ENCODE measurements around the gene ATF7. TPM values are rescaled to one million over a fixed set of nuclear protein-coding genes. Genes with fewer than 3 reads are reported as not detected.

ATF7 gene
- total and polyA plus RNA-seq, 2 of the 4 experiments (the other 2 are of a cell fraction): 7.0 to 16.3 TPM

DNA sequence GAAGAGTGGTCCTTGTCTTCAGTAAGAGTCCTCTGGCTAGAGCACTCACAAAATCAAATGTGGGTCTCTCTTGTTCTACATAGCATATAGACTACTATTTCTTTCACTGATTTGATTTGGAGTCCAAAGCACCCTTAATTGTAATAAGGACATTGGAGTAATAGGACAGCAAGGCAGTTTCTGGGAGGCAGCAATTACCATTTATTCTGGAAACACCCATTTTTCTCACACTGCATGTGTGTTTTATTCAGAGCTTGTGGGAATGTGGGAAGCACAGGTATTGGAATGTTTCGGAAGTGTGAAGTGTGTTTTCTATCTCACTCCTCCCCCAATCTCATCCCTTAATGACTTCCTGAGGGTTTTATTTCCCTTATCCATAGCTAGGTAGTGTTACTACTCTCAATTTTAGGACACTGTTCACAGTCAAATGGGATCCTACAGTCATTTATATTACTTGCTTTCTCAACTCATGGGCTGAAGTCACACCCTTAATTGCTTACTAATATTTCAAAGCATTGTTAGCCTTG lies 154.1 kb downstream of the ATF7 start:
- intact Hi-C loops (cut with micrococcal nuclease): no loop called here
- no peak overlapping the region for H2AK5ac ChIP-seq (ENCODE audit: low read depth, low read length)
- CTCF ChIA-PET: no interaction called here
- H4K91ac ChIP-seq (ENCODE audit: insufficient read depth, low read depth, low read length): no peak overlapping the region
- POLR2A ChIA-PET (ENCODE audit: unreplicated experiment): no interaction called here
- H2AFZ ChIP-seq (replicated peaks; ENCODE audit: low read length, poor library complexity): no peak overlapping the region
- no peaks in the 10 kb centered on the region for H3K27me3 ChIP-seq (ENCODE audit: control insufficient read depth, insufficient read depth, low read length)
- peaks cover 84% of the 10 kb centered on the region for H3K36me3 ChIP-seq (ENCODE audit: control insufficient read depth, insufficient read depth, low read length)
- H3K4me3 ChIP-seq (ENCODE audit: insufficient read depth, low read depth, low read length): no peak overlapping the region
- no peak overlapping the region for H4K8ac ChIP-seq (ENCODE audit: low read depth in 2 of 2, low read length in 2 of 2)
- peaks cover 27 to 70% of the 10 kb centered on the region in 2 experiments for H3K79me1 ChIP-seq (ENCODE audit: low read depth in 1 of 2, low read length in 2 of 2)
- TF ChIP-seq, protein P1, sequence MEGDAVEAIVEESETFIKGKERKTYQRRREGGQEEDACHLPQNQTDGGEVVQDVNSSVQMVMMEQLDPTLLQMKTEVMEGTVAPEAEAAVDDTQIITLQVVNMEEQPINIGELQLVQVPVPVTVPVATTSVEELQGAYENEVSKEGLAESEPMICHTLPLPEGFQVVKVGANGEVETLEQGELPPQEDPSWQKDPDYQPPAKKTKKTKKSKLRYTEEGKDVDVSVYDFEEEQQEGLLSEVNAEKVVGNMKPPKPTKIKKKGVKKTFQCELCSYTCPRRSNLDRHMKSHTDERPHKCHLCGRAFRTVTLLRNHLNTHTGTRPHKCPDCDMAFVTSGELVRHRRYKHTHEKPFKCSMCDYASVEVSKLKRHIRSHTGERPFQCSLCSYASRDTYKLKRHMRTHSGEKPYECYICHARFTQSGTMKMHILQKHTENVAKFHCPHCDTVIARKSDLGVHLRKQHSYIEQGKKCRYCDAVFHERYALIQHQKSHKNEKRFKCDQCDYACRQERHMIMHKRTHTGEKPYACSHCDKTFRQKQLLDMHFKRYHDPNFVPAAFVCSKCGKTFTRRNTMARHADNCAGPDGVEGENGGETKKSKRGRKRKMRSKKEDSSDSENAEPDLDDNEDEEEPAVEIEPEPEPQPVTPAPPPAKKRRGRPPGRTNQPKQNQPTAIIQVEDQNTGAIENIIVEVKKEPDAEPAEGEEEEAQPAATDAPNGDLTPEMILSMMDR (conservative IDR thresholded peaks at IDR 0.05; ENCODE audit: low read depth, low read length): no peak
- TF ChIP-seq, protein P2, sequence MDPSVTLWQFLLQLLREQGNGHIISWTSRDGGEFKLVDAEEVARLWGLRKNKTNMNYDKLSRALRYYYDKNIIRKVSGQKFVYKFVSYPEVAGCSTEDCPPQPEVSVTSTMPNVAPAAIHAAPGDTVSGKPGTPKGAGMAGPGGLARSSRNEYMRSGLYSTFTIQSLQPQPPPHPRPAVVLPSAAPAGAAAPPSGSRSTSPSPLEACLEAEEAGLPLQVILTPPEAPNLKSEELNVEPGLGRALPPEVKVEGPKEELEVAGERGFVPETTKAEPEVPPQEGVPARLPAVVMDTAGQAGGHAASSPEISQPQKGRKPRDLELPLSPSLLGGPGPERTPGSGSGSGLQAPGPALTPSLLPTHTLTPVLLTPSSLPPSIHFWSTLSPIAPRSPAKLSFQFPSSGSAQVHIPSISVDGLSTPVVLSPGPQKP (IDR thresholded peaks at IDR 0.05; ENCODE audit: borderline replicate concordance, low read depth, low read length): no peak
- no peak for TF ChIP-seq RAD21 (IDR thresholded peaks at IDR 0.05; ENCODE audit: low read length)
- TF ChIP-seq MAZ (IDR thresholded peaks at IDR 0.05; ENCODE audit: borderline replicate concordance, low read depth, low read length): no peak
- no peak for TF ChIP-seq RCOR1 (IDR thresholded peaks at IDR 0.05; ENCODE audit: insufficient replicate concordance, low read length)
- no peak overlapping the region for H3K56ac ChIP-seq (ENCODE audit: extremely low read depth, insufficient read depth, low read length)
- ATAC-seq (ENCODE audit: low read depth) (no peak), DNase-seq (no peak)
- H3K9me1 ChIP-seq (ENCODE audit: insufficient read depth, low read length): no peaks in the 10 kb centered on the region
- H4K5ac ChIP-seq (ENCODE audit: low read depth, low read length): no peak overlapping the region
- BruUV-seq (replicated peaks): no TSS peak
- H3K4me2 ChIP-seq (ENCODE audit: low read depth, low read length): no peak overlapping the region
- dilution Hi-C loops (cut with HindIII; ENCODE audit: low sequenced_read_pairs, unreplicated experiment): no loop called here
- H3K23ac ChIP-seq (ENCODE audit: low read depth, low read length): no peak overlapping the region
- no peak overlapping the region for H3K9ac ChIP-seq (ENCODE audit: low read depth, low read length)
- H2BK5ac ChIP-seq (ENCODE audit: low read depth, low read length, poor library complexity, severe bottlenecking): no peak overlapping the region
- no peak overlapping the region for H3K18ac ChIP-seq (ENCODE audit: low read depth, low read length)
- no peak overlapping the region for H3K14ac ChIP-seq (replicated peaks; ENCODE audit: low read depth, low read length)
- H2BK15ac ChIP-seq (ENCODE audit: low read depth, low read length): no peak overlapping the region
- no CpG with 5 or more reads among the region's 1 CpG for WGBS, 2 experiments (ENCODE audit: extremely low coverage in 2 of 2, insufficient read length in 1 of 2)
- peaks cover 82% of the 10 kb centered on the region for H4K20me1 ChIP-seq (ENCODE audit: insufficient read depth, low read length)
- in situ Hi-C loops (cut with MboI; ENCODE audit: low sequenced_read_pairs): no loop called here
- no peak overlapping the region for H2BK120ac ChIP-seq (ENCODE audit: low read depth, low read length)
- no peak overlapping the region for H2AK9ac ChIP-seq (replicated peaks; ENCODE audit: low read depth, low read length, poor library complexity)
- H3K27ac ChIP-seq (ENCODE audit: insufficient read depth, low read length): no peak overlapping the region
- H3K4ac ChIP-seq (ENCODE audit: low read depth, low read length): no peak overlapping the region
- peaks cover 7% of the 10 kb centered on the region for H3K4me1 ChIP-seq (ENCODE audit: control insufficient read depth, insufficient read depth, low read length)
- no peak overlapping the region for H2BK20ac ChIP-seq (ENCODE audit: low read depth, low read length)
- no peaks in the 10 kb centered on the region for H3K9me3 ChIP-seq (ENCODE audit: control insufficient read depth, insufficient read depth, low read length)

All from IMR-90 (cell line).